Measurements from ENCODE around the gene RBBP5.

RBBP5 gene

GRCh38 chr1:205056956-205057568 lies 64.7 kb downstream of the RBBP5 start:
- no peak for DNase-seq (ENCODE audit: low read depth)

- no peak for DNase-seq (ENCODE audit: low read depth)
Measured at GRCh38 chr1:205056188-205056611, 65.6 kb downstream of the RBBP5 start.

- DNase-seq (ENCODE audit: low read depth): no peak
Measured at GRCh38 chr1:205054013-205054412, 67.8 kb downstream of the RBBP5 start.

- no peak for DNase-seq (ENCODE audit: low read depth)
Measured at GRCh38 chr1:205053296-205053695, 68.5 kb downstream of the RBBP5 start.

- no peak for DNase-seq (ENCODE audit: low read depth)
Measured at GRCh38 chr1:205052690-205053089, 69.1 kb downstream of the RBBP5 start.

- no peak for DNase-seq (ENCODE audit: low read depth)
Measured at GRCh38 chr1:205049479-205049878, 72.3 kb downstream of the RBBP5 start.

GRCh38 chr1:205048382-205048781 lies 73.4 kb downstream of the RBBP5 start:
- DNase-seq (ENCODE audit: low read depth): no peak

- DNase-seq (ENCODE audit: low read depth): no peak
Measured at GRCh38 chr1:205047764-205048231, 74.0 kb downstream of the RBBP5 start.

- DNase-seq (ENCODE audit: low read depth): no peak
Measured at GRCh38 chr1:205046870-205047269, 74.9 kb downstream of the RBBP5 start.

GRCh38 chr1:205045146-205045545 lies 76.6 kb downstream of the RBBP5 start:
- no peak for DNase-seq (ENCODE audit: low read depth)

GRCh38 chr1:205044741-205045140 lies 77.0 kb downstream of the RBBP5 start:
- no peak for DNase-seq (ENCODE audit: low read depth)

GRCh38 chr1:205043866-205044265 lies 77.9 kb downstream of the RBBP5 start:
- DNase-seq (ENCODE audit: low read depth): no peak

- DNase-seq (ENCODE audit: low read depth): no peak
Measured at GRCh38 chr1:205042911-205043806, 78.6 kb downstream of the RBBP5 start, which contains the start of gene CNTN2. Gene CNTN2, plus strand, starts transcription at chr1:205043212. Its CDS starts 9,974 bp downstream, at chr1:205053186.

GRCh38 chr1:205041998-205042910 lies 79.5 kb downstream of the RBBP5 start:
- no peak for DNase-seq (ENCODE audit: low read depth)

- DNase-seq (ENCODE audit: low read depth): no peak
Measured at GRCh38 chr1:205041001-205041715, 80.6 kb downstream of the RBBP5 start.

GRCh38 chr1:205038132-205038786 lies 83.5 kb downstream of the RBBP5 start:
- DNase-seq (ENCODE audit: low read depth): no peak

GRCh38 chr1:205037539-205037938 lies 84.2 kb downstream of the RBBP5 start:
- no peak for DNase-seq (ENCODE audit: low read depth)
